ENCODE measurements around the gene ADGRD1.

The ADGRD1 gene

GRCh38 chr12:131091976-131092691 lies 138.4 kb downstream of the ADGRD1 start:
- DNase-seq (ENCODE audit: low read depth): no peak

GRCh38 chr12:131092901-131093603 lies 139.3 kb downstream of the ADGRD1 start:
- DNase-seq (ENCODE audit: low read depth): no peak

- DNase-seq (ENCODE audit: low read depth): no peak
Observed at GRCh38 chr12:131093604-131093955, 139.9 kb downstream of the ADGRD1 start.

- no peak for DNase-seq (ENCODE audit: low read depth)
Observed at GRCh38 chr12:131093971-131094830, 140.5 kb downstream of the ADGRD1 start.

- DNase-seq (ENCODE audit: low read depth): no peak
Observed at GRCh38 chr12:131094831-131095805, 141.4 kb downstream of the ADGRD1 start.

- no peak for DNase-seq (ENCODE audit: low read depth)
Observed at GRCh38 chr12:131095826-131096680, 142.3 kb downstream of the ADGRD1 start.

- DNase-seq (ENCODE audit: low read depth): no peak
Observed at GRCh38 chr12:131096681-131097181, 143.0 kb downstream of the ADGRD1 start.

GRCh38 chr12:131097202-131098177 lies 143.8 kb downstream of the ADGRD1 start:
- no peak for DNase-seq (ENCODE audit: low read depth)

GRCh38 chr12:131098178-131098981 lies 144.7 kb downstream of the ADGRD1 start:
- DNase-seq (ENCODE audit: low read depth): no peak

- no peak for DNase-seq (ENCODE audit: low read depth)
Observed at GRCh38 chr12:131100031-131100674, 146.4 kb downstream of the ADGRD1 start.

GRCh38 chr12:131101006-131101405 lies 147.3 kb downstream of the ADGRD1 start:
- DNase-seq (ENCODE audit: low read depth): no peak

- no peak for DNase-seq (ENCODE audit: low read depth)
Observed at GRCh38 chr12:131101703-131102492, 148.2 kb downstream of the ADGRD1 start.

GRCh38 chr12:131102493-131102931 lies 148.8 kb downstream of the ADGRD1 start:
- DNase-seq (ENCODE audit: low read depth): no peak

- no peak for DNase-seq (ENCODE audit: low read depth)
Observed at GRCh38 chr12:131102991-131103668, 149.4 kb downstream of the ADGRD1 start.

- no peak for DNase-seq (ENCODE audit: low read depth)
Observed at GRCh38 chr12:131103669-131104462, 150.2 kb downstream of the ADGRD1 start.

Data from stimulated activated CD8-positive, alpha-beta memory T cell treated with anti-CD3 and anti-CD28 coated beads, Interleukin-15, amount 100 ng/mL, for 1 hour (primary cell).